Subcutaneous preadipocyte (primary cell): ENCODE results near the gene OR5K4. TPM values are rescaled to one million over a fixed set of nuclear protein-coding genes. Genes with fewer than 3 reads are reported as not detected.

Experiments
- total RNA-seq: library from RNA; depleted of rRNA; stranded (reverse); fragments of >200 nt; gene quantifications from 2 replicates; pipeline ENCODE4 v1.2.3, GENCODE V29; 2012

The OR5K4 gene
- total RNA-seq, result not detected in 2 replicates

GRCh38 chr3:98353554-98353953 lies at the start of gene OR5K4:
Gene OR5K4 (plus strand): TSS chr3:98353854. CDS start chr3:98353854, 0 bp downstream.

GRCh38 chr3:98390366-98390765 lies 36.7 kb downstream of the OR5K4 start, which contains the start of gene OR5K3:
Gene OR5K3 (plus strand): TSS chr3:98390666. CDS start chr3:98390666, 0 bp downstream.

Other genes with a start within 250 kb of the OR5K4 start
- not detected in 2 replicates for gene OR5H1, start 223.1 kb upstream of the OR5K4 start, total RNA-seq
- not detected in 2 replicates for gene OR5H14, start 206.4 kb upstream of the OR5K4 start, total RNA-seq
- not detected in 2 replicates for gene OR5H15, start 187.2 kb upstream of the OR5K4 start, total RNA-seq
- not detected in 2 replicates for gene OR5H6, start 89.6 kb upstream of the OR5K4 start, total RNA-seq
- gene OR5H2, start 71.3 kb upstream of the OR5K4 start, total RNA-seq, result not detected in 2 replicates
- not detected in 2 replicates for gene OR5K3, start 36.8 kb downstream of the OR5K4 start, total RNA-seq
- not detected in 2 replicates for gene OR5K1, start 109.3 kb downstream of the OR5K4 start, total RNA-seq
- not detected in 2 replicates for gene OR5K2, start 143.8 kb downstream of the OR5K4 start, total RNA-seq
- gene CLDND1, start 169.0 kb downstream of the OR5K4 start, total RNA-seq, result 31.6 and 32.6 TPM in 2 replicates
- gene GPR15, start 178.1 kb downstream of the OR5K4 start, total RNA-seq, result not detected in 2 replicates
- 20.9 and 24.6 TPM in 2 replicates for gene CPOX, start 239.8 kb downstream of the OR5K4 start, total RNA-seq